GM10248 (cell line): ENCODE data around the gene CD1B.

ENCODE experiments used
- CTCF ChIA-PET: fragments of 300-600 bp; sonication (Branson Sonifier 250); formaldehyde crosslinking; extraction: SDS; loops from one replicate; lab custom pipeline; 2021; ENCODE audit warnings: antibody characterized with exemption; lab: Yijun Ruan, JAX
- POLR2A ChIA-PET: fragments of 350-650 bp; sonication (Branson Sonifier 250); formaldehyde crosslinking; extraction: SDS; loops from one replicate; lab custom pipeline; 2020; ENCODE audit warnings: antibody characterized with exemption; lab: Yijun Ruan, JAX
- DNase-seq: peaks from one replicate; pipeline ENCODE4 v3.0.0; 2012; ENCODE audit errors: extremely low spot score
- CTCF ChIP-seq: IDR thresholded peaks from 2 replicates; pipeline ENCODE4 v1.5.1; 2012; ENCODE audit warnings: mild to moderate bottlenecking, low read depth; ENCODE audit errors: extremely low read depth, missing control alignments, control extremely low read depth

Gene CD1B

GRCh38 chr1:158310623-158311022 is 20.7 kb downstream of the CD1B start:
- CTCF ChIA-PET: no interaction called here
- TF ChIP-seq CTCF: no peak
- DNase-seq: no peak
- POLR2A ChIA-PET: no interaction called here

- no peak for TF ChIP-seq CTCF
- DNase-seq: no peak
- ChIA-PET POLR2A (no interaction called here), CTCF (interaction anchor here (1.0 to 1.7 kb wide), 3 partner anchors 8 to 92 kb away, joined by 3 to 6 read pairs (median 3); no protein-coding TSS in a partner anchor)
Observed at GRCh38 chr1:158295791-158296190, 35.5 kb downstream of the CD1B start.

- ChIA-PET CTCF (interaction anchor here (1.0 to 1.3 kb wide), 3 partner anchors 8 to 217 kb away, joined by 3 to 4 read pairs (median 3); no protein-coding TSS in a partner anchor), POLR2A (no interaction called here)
- DNase-seq: no peak
- TF ChIP-seq CTCF: no peak
Observed at GRCh38 chr1:158290321-158290844, 40.9 kb downstream of the CD1B start.

- ChIA-PET CTCF (interaction anchor here (1.0 to 1.3 kb wide), 3 partner anchors 9 to 217 kb away, joined by 3 to 4 read pairs (median 3); no protein-coding TSS in a partner anchor), POLR2A (no interaction called here)
- DNase-seq: no peak
- no peak for TF ChIP-seq CTCF
Observed at GRCh38 chr1:158289811-158290210, 41.5 kb downstream of the CD1B start, which contains the start of gene CD1C. CD1C (plus strand) TSS chr1:158289923; CDS start chr1:158290065, 142 bp downstream.

- no peak for DNase-seq
- ChIA-PET POLR2A (no interaction called here), CTCF (interaction anchor here (0.7 to 1.8 kb wide), 4 partner anchors 16 to 711 kb away, joined by 3 to 5 read pairs (median 4); no protein-coding TSS in a partner anchor)
- TF ChIP-seq CTCF: no peak
Observed at GRCh38 chr1:158286941-158287346, 44.4 kb downstream of the CD1B start.

GRCh38 chr1:158286487-158286886 is 44.8 kb downstream of the CD1B start:
- TF ChIP-seq CTCF: no peak
- ChIA-PET POLR2A (no interaction called here), CTCF (interaction anchor here (1.4 to 1.8 kb wide), 2 partner anchors 43 to 712 kb away, joined by 3 to 5 read pairs; no protein-coding TSS in a partner anchor)
- no peak for DNase-seq
